ENCODE results near the gene PLD4. TPM values are rescaled to one million over a fixed set of nuclear protein-coding genes. Genes with fewer than 3 reads are reported as not detected.
A peak's percentile ranks its signal among the peaks of the same experiment; 100 is the strongest.

PLD4 gene
- total RNA-seq, 2 donors from 2014 or later: not detected

DNA sequence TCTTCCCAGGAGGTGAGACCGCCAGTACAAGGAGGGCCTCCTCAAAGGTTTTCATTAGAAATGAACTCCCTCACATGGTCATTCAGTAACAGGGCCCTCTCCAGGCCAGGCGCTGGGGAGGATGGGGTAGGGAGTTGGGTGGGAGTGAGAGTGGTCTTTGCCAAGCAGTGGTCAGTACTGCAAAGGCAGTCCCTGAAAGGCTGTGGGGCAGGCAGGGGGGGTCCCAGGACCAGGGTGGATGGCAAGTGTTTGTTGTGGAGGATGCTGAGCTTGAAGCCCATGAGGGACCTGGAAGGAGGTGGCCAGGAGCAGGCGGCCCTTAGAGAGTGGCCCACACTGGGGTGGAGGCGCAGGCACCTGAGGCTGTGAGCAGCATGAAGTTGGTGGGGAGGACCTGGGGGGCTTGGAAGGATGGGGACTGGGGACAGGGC is 33.5 kb upstream of the PLD4 start:
- H3K4me3 Mint-ChIP-seq: no peak overlapping the region
- WGBS, 2 experiments (ENCODE audit: insufficient coverage in 1 of 2, insufficient read length in 1 of 2): 95 to 100% methylated on average over 3 of the region's 4 CpGs
- Histone ChIP-seq H3K27ac (ENCODE audit: low read depth, low read length) (no peak overlapping the region), H3K36me3 (ENCODE audit: control insufficient read depth, insufficient read depth, low read length) (no peaks in the 10 kb centered on the region), H3K4me3 (ENCODE audit: low read length) (no peak overlapping the region), H3K9me3 (ENCODE audit: control insufficient read depth, low read length) (no peaks in the 10 kb centered on the region), H3K9ac (ENCODE audit: extremely low read depth, low read length, poor library complexity, severe bottlenecking) (no peak overlapping the region), H3K4me1 (ENCODE audit: control insufficient read depth, insufficient read depth, low read length) (no peaks in the 10 kb centered on the region), H3K27me3 (ENCODE audit: control insufficient read depth, insufficient read depth, low read length, poor library complexity, severe bottlenecking) (no peaks in the 10 kb centered on the region)
- H3K27ac Mint-ChIP-seq: no peak overlapping the region
- H3K27me3 Mint-ChIP-seq (ENCODE audit: insufficient read depth): no peaks in the 10 kb centered on the region
- no peaks in the 10 kb centered on the region for H3K9me3 Mint-ChIP-seq
- no peaks in the 10 kb centered on the region for H3K4me1 Mint-ChIP-seq
- peak; percentile 29 for DNase-seq
- no peaks in the 10 kb centered on the region for H3K36me3 Mint-ChIP-seq (ENCODE audit: low read depth)
- TF ChIP-seq CTCF (conservative IDR thresholded peaks at IDR 0.05): no peak

GRCh38 chr14:104891664-104892530 is 32.8 kb upstream of the PLD4 start:
- peak; percentile 45 for DNase-seq
- no peaks in the 10 kb centered on the region for H3K36me3 Mint-ChIP-seq (ENCODE audit: low read depth)
- H3K4me1 Mint-ChIP-seq: no peaks in the 10 kb centered on the region
- H3K9me3 ChIP-seq (ENCODE audit: control insufficient read depth, low read length): no peaks in the 10 kb centered on the region
- H3K27me3 Mint-ChIP-seq (ENCODE audit: insufficient read depth): no peaks in the 10 kb centered on the region
- no peak overlapping the region for H3K4me3 ChIP-seq (ENCODE audit: low read length)
- H3K27ac ChIP-seq (ENCODE audit: low read depth, low read length): no peak overlapping the region
- H3K36me3 ChIP-seq (ENCODE audit: control insufficient read depth, insufficient read depth, low read length): no peaks in the 10 kb centered on the region
- H3K9me3 Mint-ChIP-seq: no peaks in the 10 kb centered on the region
- no peaks in the 10 kb centered on the region for H3K27me3 ChIP-seq (ENCODE audit: control insufficient read depth, insufficient read depth, low read length, poor library complexity, severe bottlenecking)
- H3K9ac ChIP-seq (ENCODE audit: extremely low read depth, low read length, poor library complexity, severe bottlenecking): no peak overlapping the region
- WGBS, 2 experiments (ENCODE audit: insufficient coverage in 1 of 2, insufficient read length in 1 of 2): 87 to 91% methylated on average over 7 to 13 of the region's 13 CpGs
- no peak overlapping the region for H3K27ac Mint-ChIP-seq
- TF ChIP-seq CTCF (conservative IDR thresholded peaks at IDR 0.05): no peak
- H3K4me1 ChIP-seq (ENCODE audit: control insufficient read depth, insufficient read depth, low read length): no peaks in the 10 kb centered on the region
- H3K4me3 Mint-ChIP-seq: no peak overlapping the region

DNA sequence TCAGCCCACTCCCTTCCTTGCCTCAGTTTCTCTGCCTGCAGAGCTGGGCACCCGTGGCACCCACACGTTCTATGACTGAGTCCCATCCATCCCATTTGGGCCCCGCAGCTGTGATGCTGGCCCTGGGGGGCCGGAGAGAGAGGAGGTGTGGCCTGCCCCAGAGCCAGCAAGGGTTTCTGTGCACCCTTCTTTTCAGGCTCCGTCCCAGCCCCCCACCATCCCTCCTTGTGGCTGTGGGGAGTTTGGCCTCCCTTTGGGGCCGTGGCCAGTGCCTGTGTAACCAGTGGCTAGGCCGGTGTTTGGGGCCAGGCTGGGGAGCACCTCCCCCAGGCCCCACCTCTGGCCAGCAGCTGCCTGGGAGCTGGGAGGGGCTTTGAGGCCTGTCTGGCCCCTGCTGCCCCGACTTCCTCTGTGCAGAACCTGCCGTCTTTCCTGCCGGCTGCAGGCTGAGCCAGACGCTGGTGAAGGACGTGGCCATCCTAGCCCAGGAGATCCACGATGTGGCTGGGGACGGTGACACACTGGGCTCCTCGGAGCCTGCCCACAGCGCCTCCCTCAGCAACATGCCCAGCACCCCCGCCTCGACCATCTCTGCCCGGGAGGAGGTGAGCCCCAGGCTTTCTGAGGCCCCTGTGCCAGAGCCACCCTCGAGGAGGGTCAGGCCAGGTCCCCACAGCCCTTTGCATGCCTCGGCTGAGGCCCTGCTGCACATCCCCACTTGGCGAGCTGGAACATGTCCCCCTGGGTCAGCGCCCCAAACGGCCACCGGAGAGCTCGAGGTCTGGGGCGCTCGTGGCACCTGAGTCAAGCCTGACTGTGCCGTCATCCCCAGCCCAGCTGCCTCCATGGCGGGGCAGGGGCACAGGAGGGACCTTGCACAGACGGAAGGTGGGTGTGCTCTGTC is 31.9 kb upstream of the PLD4 start:
- no peaks in the 10 kb centered on the region for H3K27me3 Mint-ChIP-seq (ENCODE audit: insufficient read depth)
- H3K4me3 Mint-ChIP-seq: no peak overlapping the region
- no peaks in the 10 kb centered on the region for H3K27me3 ChIP-seq (ENCODE audit: control insufficient read depth, insufficient read depth, low read length, poor library complexity, severe bottlenecking)
- no peaks in the 10 kb centered on the region for H3K4me1 Mint-ChIP-seq
- no peak overlapping the region for H3K9ac ChIP-seq (ENCODE audit: extremely low read depth, low read length, poor library complexity, severe bottlenecking)
- H3K36me3 Mint-ChIP-seq (ENCODE audit: low read depth): no peaks in the 10 kb centered on the region
- H3K27ac Mint-ChIP-seq: no peak overlapping the region
- no peaks in the 10 kb centered on the region for H3K4me1 ChIP-seq (ENCODE audit: control insufficient read depth, insufficient read depth, low read length)
- no peaks in the 10 kb centered on the region for H3K9me3 ChIP-seq (ENCODE audit: control insufficient read depth, low read length)
- no peak overlapping the region for H3K4me3 ChIP-seq (ENCODE audit: low read length)
- no peaks in the 10 kb centered on the region for H3K9me3 Mint-ChIP-seq
- peak; percentile 49 for DNase-seq
- H3K36me3 ChIP-seq (ENCODE audit: control insufficient read depth, insufficient read depth, low read length): no peaks in the 10 kb centered on the region
- TF ChIP-seq CTCF (conservative IDR thresholded peaks at IDR 0.05): no peak
- 81 to 89% methylated on average over 18 to 31 of the region's 31 CpGs for WGBS, 2 experiments (ENCODE audit: insufficient coverage in 1 of 2, insufficient read length in 1 of 2)
- H3K27ac ChIP-seq (ENCODE audit: low read depth, low read length): no peak overlapping the region
